ENCODE results near the gene CYBA. TPM values are rescaled to one million over a fixed set of nuclear protein-coding genes. Genes with fewer than 3 reads are reported as not detected.

Gene CYBA
- total and polyA plus RNA-seq, 9 of the 15 experiments (the other 6 are each of a cell fraction or from before 2014, with no cell fraction given): 0.34 to 683 (median 93.0) TPM

DNA sequence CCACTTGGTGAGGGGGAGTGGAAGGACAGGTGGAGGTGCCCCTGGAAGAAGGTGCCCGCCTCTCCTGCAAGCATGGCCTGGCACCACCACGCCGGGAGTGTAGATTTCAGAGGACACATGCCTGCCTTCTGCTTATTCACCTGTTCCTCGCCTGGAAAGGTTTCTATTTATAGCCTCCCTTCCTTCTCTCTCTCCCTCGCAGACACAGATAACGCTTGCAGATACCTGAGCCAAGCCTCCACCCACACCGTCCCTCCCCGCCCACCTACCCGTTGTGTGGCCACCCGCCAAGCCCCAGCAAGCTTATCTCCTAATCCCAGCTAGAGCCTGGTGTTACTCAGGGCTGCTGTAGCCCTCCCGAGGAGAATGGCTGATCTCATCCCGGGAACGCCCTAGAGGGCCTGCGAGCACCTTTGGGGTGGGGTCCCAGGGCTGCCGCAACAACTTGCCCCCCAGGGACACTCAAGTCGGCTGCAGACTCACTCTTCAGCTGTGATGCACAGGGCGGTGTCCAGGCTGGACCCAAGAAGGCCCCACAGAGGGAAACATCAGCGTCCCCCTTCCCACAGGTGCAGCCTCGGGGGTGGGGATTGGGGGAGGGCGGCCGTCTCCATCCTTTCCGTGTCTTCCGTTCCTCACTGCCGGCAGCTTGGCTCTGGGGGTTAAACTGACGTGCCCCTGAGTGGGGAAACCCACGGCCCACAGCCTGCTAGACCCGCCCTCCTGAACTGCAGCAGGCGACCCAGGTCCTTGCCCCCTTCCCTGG lies 37.3 kb upstream of the CYBA start (continued):
- TF ChIP-seq, protein P1, sequence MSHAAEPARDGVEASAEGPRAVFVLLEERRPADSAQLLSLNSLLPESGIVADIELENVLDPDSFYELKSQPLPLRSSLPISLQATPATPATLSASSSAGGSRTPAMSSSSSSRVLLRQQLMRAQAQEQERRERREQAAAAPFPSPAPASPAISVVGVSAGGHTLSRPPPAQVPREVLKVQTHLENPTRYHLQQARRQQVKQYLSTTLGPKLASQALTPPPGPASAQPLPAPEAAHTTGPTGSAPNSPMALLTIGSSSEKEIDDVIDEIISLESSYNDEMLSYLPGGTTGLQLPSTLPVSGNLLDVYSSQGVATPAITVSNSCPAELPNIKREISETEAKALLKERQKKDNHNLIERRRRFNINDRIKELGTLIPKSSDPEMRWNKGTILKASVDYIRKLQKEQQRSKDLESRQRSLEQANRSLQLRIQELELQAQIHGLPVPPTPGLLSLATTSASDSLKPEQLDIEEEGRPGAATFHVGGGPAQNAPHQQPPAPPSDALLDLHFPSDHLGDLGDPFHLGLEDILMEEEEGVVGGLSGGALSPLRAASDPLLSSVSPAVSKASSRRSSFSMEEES (CRISPR knock-in tag; IDR thresholded peaks at IDR 0.05): no peak
- no peak for TF ChIP-seq ZNF707 (CRISPR knock-in tag; conservative IDR thresholded peaks at IDR 0.05)
- TF ChIP-seq NCOA4 (IDR thresholded peaks at IDR 0.05; ENCODE audit: partially characterized antibody): no peak
- TF ChIP-seq TCF7 (IDR thresholded peaks at IDR 0.05; ENCODE audit: borderline replicate concordance): peak; percentile 90; the same call in 1 of the 2 replicates
- TF ChIP-seq, protein P2, sequence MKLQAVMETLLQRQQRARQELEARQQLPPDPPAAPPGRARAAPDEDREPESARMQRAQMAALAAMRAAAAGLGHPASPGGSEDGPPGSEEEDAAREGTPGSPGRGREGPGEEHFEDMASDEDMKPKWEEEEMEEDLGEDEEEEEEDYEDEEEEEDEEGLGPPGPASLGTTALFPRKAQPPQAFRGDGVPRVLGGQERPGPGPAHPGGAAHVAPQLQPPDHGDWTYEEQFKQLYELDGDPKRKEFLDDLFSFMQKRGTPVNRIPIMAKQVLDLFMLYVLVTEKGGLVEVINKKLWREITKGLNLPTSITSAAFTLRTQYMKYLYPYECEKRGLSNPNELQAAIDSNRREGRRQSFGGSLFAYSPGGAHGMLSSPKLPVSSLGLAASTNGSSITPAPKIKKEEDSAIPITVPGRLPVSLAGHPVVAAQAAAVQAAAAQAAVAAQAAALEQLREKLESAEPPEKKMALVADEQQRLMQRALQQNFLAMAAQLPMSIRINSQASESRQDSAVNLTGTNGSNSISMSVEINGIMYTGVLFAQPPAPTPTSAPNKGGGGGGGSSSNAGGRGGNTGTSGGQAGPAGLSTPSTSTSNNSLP (IDR thresholded peaks at IDR 0.05; ENCODE audit: borderline replicate concordance, low read depth, low read length): no peak
- no peak for TF ChIP-seq SNRNP70 (optimal IDR thresholded peaks at IDR 0.05; ENCODE audit: low read depth, low read length)
- TF ChIP-seq ELF1 (tag; IDR thresholded peaks at IDR 0.05): no peak
- TF ChIP-seq FOXK1 (CRISPR knock-in tag; IDR thresholded peaks at IDR 0.05; ENCODE audit: borderline replicate concordance): no peak
- TF ChIP-seq, protein P3, sequence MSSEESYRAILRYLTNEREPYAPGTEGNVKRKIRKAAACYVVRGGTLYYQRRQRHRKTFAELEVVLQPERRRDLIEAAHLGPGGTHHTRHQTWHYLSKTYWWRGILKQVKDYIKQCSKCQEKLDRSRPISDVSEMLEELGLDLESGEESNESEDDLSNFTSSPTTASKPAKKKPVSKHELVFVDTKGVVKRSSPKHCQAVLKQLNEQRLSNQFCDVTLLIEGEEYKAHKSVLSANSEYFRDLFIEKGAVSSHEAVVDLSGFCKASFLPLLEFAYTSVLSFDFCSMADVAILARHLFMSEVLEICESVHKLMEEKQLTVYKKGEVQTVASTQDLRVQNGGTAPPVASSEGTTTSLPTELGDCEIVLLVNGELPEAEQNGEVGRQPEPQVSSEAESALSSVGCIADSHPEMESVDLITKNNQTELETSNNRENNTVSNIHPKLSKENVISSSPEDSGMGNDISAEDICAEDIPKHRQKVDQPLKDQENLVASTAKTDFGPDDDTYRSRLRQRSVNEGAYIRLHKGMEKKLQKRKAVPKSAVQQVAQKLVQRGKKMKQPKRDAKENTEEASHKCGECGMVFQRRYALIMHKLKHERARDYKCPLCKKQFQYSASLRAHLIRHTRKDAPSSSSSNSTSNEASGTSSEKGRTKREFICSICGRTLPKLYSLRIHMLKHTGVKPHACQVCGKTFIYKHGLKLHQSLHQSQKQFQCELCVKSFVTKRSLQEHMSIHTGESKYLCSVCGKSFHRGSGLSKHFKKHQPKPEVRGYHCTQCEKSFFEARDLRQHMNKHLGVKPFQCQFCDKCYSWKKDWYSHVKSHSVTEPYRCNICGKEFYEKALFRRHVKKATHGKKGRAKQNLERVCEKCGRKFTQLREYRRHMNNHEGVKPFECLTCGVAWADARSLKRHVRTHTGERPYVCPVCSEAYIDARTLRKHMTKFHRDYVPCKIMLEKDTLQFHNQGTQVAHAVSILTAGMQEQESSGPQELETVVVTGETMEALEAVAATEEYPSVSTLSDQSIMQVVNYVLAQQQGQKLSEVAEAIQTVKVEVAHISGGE (CRISPR knock-in tag; IDR thresholded peaks at IDR 0.05): 0 out of 6 replicates have a peak, but pooled peaks of 1 of the 3 experiments have one; percentile 37
- TF ChIP-seq L3MBTL2 (IDR thresholded peaks at IDR 0.05): 0 out of 2 replicates have a peak, but pooled peaks have one; percentile 28
- TF ChIP-seq, protein P4, sequence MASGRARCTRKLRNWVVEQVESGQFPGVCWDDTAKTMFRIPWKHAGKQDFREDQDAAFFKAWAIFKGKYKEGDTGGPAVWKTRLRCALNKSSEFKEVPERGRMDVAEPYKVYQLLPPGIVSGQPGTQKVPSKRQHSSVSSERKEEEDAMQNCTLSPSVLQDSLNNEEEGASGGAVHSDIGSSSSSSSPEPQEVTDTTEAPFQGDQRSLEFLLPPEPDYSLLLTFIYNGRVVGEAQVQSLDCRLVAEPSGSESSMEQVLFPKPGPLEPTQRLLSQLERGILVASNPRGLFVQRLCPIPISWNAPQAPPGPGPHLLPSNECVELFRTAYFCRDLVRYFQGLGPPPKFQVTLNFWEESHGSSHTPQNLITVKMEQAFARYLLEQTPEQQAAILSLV (tag; IDR thresholded peaks at IDR 0.05): no peak
- no peak for TF ChIP-seq ZNF695 (CRISPR knock-in tag; IDR thresholded peaks at IDR 0.05)
- TF ChIP-seq, protein P5, sequence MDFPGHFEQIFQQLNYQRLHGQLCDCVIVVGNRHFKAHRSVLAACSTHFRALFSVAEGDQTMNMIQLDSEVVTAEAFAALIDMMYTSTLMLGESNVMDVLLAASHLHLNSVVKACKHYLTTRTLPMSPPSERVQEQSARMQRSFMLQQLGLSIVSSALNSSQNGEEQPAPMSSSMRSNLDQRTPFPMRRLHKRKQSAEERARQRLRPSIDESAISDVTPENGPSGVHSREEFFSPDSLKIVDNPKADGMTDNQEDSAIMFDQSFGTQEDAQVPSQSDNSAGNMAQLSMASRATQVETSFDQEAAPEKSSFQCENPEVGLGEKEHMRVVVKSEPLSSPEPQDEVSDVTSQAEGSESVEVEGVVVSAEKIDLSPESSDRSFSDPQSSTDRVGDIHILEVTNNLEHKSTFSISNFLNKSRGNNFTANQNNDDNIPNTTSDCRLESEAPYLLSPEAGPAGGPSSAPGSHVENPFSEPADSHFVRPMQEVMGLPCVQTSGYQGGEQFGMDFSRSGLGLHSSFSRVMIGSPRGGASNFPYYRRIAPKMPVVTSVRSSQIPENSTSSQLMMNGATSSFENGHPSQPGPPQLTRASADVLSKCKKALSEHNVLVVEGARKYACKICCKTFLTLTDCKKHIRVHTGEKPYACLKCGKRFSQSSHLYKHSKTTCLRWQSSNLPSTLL (IDR thresholded peaks at IDR 0.05): no peak
- no peak for TF ChIP-seq GABPB1 (CRISPR knock-in tag; IDR thresholded peaks at IDR 0.05)
- no peak for TF ChIP-seq PTTG1 (tag; IDR thresholded peaks at IDR 0.05; ENCODE audit: low read depth)
- TF ChIP-seq HCFC1 (IDR thresholded peaks at IDR 0.05; ENCODE audit: low read depth, low read length): no peak; the same call in 1 of the 2 replicates
- no peak for TF ChIP-seq ZNF444 (CRISPR knock-in tag; IDR thresholded peaks at IDR 0.05)
